ENCODE data around the gene SNAP29.
"Not testable (repeated sequence)": the region's sequence is repeated elsewhere in the genome, so short reads cannot be mapped to it uniquely, and the experiment has no call there.

SNAP29 gene

DNA sequence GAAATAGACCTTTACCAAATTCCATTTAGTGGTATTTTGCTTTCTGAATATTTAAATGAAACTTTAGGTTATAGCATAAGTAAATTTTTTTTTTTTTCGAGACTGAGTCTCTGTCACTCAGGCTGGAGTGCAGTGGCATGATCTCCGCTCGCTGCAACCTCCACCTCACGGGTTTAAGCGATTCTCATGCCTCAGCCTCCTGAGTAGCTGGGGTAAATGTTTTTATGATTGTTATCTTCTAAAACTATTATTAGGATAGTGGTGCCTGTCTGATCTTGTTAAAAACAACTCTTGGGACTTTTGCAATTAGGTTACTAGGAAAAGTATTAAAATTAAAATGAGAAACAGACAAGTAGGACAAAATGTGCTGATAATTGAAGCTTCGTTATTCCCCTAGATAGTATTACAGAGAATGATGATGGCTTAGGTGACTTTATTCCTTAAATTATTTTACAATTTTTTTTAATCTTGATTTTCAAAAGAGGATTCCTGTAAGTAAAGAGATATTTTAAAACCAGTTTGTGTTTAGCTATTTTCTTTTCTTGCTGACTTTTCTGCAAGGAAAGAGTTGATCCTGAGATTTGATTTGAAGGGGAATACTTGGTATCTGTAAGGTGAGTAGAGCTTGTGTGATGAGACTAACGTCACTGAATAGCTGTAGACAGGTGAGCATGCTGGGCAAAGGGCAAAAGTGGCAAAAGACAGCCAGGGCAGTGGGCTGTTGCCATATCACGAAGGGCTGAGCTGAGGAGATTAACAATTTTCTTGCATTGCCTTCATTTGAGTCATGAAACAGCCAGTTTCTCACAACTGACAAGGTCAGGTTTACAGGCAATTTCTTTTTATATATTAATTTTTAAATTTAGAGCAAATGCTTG lies 79.2 kb downstream of the SNAP29 start:
- no peak for DNase-seq
- in situ Hi-C loops (cut with HindIII; ENCODE audit: low pct_ligation_motif_present, low pct_unique_long_range_greater_than_20kb, low sequenced_read_pairs): no loop called here

DNA sequence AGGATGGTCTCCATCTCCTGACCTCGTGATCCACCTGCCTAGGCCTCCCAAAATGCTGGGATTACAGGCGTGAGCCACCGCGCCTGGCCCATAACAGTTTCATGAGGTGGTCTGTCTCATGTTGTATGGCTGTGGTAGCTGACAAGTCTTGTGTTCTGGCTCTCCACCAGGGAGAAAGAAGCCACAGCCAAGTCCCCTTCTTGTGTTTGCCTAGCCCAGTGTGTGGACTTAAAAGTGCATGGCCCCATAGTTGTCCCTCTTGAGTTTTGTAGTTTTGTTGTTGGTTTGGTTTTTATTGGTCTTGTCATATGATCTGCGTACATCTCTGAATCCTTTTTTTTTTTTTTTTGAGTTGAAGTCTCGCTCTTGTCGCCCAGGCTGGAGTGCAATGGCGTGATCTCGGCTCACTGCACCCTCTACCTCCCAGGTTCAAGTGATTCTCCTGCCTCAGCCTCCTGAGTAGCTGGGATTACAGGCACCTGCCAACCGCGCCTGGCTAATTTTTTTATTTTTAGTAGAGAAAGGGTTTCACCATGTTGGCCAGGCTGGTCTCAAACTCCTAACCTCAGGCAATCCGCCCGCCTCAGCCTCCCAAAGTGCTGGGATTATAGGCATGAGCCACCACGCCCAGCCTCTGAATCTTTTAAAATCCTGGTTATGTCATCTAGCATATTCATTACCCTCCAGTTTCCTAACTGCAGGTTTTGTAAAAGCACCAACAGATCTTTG lies 80.8 kb downstream of the SNAP29 start:
- DNase-seq; in situ Hi-C loops (cut with HindIII; ENCODE audit: low pct_ligation_motif_present, low pct_unique_long_range_greater_than_20kb, low sequenced_read_pairs): not testable (repeated sequence)

DNA sequence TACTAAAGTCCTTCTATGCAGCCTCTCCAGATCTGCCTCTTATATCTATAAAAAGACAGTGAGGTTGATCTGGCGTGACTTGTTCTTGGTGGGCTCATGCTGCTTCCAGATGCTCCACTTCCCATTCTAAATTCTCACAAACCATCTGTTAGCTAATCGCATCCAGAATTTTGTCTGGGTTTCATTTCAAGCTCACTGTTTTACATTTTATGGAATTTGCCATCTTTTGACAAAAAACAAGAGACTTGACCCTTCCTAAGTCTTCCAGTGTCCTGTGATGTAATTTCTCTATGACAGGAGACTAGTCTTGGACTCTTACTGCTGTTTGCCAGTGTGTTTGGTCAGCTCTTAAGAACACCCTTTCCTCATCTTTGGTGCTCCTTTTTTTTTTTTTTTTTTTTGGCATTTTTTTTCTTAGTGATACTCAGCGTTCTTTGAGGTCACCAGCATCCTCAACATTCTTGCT lies 81.4 kb downstream of the SNAP29 start:
- no peak for DNase-seq
- in situ Hi-C loops (cut with HindIII; ENCODE audit: low pct_ligation_motif_present, low pct_unique_long_range_greater_than_20kb, low sequenced_read_pairs): no loop called here

Data from ACHN (cell line).